ENCODE measurements around the gene CPSF2. TPM values are rescaled to one million over a fixed set of nuclear protein-coding genes. Genes with fewer than 3 reads are reported as not detected.

The CPSF2 gene
- total and polyA plus RNA-seq, 4 donors, result 9.6 to 19.4 (median 14.2) TPM

DNA sequence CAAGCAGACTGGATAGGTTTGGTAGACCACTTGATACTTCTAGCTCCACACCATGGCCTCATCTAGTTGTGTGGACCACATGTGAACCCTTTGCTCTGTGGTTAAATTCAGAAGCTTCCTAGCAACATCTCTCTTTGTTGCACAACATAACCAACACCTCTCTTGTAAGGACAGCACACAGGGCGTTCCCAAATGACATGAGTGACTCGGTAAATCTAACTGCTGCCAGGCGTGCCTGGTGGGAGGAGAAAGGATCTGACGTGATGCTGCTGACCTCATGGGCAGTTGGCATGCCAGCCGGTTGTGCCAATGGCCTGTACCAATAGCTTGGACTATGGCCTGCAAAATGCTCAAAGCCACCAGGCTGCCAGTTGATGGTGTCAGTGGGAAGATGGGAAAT, 93.8 kb downstream of the CPSF2 start:
- Histone ChIP-seq H3K9me3 (ENCODE audit: control insufficient read depth in 4 of 4, low read length in 3 of 4) (no peaks in the 10 kb centered on the region), H3K4me3 (ENCODE audit: low read depth in 1 of 3, low read length in 3 of 3) (no peak overlapping the region), H3K27me3 (ENCODE audit: control insufficient read depth in 4 of 4, insufficient read depth in 4 of 4, low read length in 3 of 4) (no peaks in the 10 kb centered on the region), H3K4me1 (ENCODE audit: control insufficient read depth in 4 of 4, insufficient read depth in 4 of 4, low read length in 3 of 4) (no peaks in the 10 kb centered on the region), H3K27ac (ENCODE audit: low read depth in 1 of 2, low read length in 2 of 2) (no peak overlapping the region), H3K9ac (ENCODE audit: low read depth in 1 of 2, low read length in 2 of 2) (no peak overlapping the region), H3K36me3 (ENCODE audit: control insufficient read depth in 4 of 4, insufficient read depth in 3 of 4, low read depth in 1 of 4, low read length in 3 of 4) (no peaks in the 10 kb centered on the region)
- WGBS, result 69% methylated on average over 5 of the region's 5 CpGs
- DNase-seq (ENCODE audit: low spot score), result no peak
- TF ChIP-seq RAD21 (IDR thresholded peaks at IDR 0.05) (no peak), TAF1 (conservative IDR thresholded peaks at IDR 0.05) (no peak), SP1 (IDR thresholded peaks at IDR 0.05) (no peak), ATF3 (IDR thresholded peaks at IDR 0.05) (no peak), RXRA (IDR thresholded peaks at IDR 0.05) (no peak), HNF4G (IDR thresholded peaks at IDR 0.05) (no peak), ZBTB33 (IDR thresholded peaks at IDR 0.05) (no peak), FOXA1 (IDR thresholded peaks at IDR 0.05) (no peak), JUND (IDR thresholded peaks at IDR 0.05) (no peak), YY1 (IDR thresholded peaks at IDR 0.05) (no peak), NR2F2 (IDR thresholded peaks at IDR 0.05) (no peak), FOXA2 (IDR thresholded peaks at IDR 0.05) (no peak), EGR1 (IDR thresholded peaks at IDR 0.05; ENCODE audit: low read depth in 2 of 2) (no peak), HNF4A (conservative IDR thresholded peaks at IDR 0.05) (no peak), MAX (IDR thresholded peaks at IDR 0.05) (no peak), GABPA (IDR thresholded peaks at IDR 0.05 in 1 of 2, conservative IDR thresholded peaks at IDR 0.05 in 1 of 2) (no peak)
- TF ChIP-seq, protein P1, sequence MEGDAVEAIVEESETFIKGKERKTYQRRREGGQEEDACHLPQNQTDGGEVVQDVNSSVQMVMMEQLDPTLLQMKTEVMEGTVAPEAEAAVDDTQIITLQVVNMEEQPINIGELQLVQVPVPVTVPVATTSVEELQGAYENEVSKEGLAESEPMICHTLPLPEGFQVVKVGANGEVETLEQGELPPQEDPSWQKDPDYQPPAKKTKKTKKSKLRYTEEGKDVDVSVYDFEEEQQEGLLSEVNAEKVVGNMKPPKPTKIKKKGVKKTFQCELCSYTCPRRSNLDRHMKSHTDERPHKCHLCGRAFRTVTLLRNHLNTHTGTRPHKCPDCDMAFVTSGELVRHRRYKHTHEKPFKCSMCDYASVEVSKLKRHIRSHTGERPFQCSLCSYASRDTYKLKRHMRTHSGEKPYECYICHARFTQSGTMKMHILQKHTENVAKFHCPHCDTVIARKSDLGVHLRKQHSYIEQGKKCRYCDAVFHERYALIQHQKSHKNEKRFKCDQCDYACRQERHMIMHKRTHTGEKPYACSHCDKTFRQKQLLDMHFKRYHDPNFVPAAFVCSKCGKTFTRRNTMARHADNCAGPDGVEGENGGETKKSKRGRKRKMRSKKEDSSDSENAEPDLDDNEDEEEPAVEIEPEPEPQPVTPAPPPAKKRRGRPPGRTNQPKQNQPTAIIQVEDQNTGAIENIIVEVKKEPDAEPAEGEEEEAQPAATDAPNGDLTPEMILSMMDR (IDR thresholded peaks at IDR 0.05; ENCODE audit: low read depth, low read length, missing input control), result no peak
- TF ChIP-seq, protein P2, sequence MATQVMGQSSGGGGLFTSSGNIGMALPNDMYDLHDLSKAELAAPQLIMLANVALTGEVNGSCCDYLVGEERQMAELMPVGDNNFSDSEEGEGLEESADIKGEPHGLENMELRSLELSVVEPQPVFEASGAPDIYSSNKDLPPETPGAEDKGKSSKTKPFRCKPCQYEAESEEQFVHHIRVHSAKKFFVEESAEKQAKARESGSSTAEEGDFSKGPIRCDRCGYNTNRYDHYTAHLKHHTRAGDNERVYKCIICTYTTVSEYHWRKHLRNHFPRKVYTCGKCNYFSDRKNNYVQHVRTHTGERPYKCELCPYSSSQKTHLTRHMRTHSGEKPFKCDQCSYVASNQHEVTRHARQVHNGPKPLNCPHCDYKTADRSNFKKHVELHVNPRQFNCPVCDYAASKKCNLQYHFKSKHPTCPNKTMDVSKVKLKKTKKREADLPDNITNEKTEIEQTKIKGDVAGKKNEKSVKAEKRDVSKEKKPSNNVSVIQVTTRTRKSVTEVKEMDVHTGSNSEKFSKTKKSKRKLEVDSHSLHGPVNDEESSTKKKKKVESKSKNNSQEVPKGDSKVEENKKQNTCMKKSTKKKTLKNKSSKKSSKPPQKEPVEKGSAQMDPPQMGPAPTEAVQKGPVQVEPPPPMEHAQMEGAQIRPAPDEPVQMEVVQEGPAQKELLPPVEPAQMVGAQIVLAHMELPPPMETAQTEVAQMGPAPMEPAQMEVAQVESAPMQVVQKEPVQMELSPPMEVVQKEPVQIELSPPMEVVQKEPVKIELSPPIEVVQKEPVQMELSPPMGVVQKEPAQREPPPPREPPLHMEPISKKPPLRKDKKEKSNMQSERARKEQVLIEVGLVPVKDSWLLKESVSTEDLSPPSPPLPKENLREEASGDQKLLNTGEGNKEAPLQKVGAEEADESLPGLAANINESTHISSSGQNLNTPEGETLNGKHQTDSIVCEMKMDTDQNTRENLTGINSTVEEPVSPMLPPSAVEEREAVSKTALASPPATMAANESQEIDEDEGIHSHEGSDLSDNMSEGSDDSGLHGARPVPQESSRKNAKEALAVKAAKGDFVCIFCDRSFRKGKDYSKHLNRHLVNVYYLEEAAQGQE (IDR thresholded peaks at IDR 0.05), result no peak
